GM18508 (cell line): ENCODE data around the gene PPCDC.

Source experiments
- ATAC-seq: cut with Tn5 transposase; IDR thresholded peaks from one replicate; pipeline ENCODE4 v1.9.1; 2021; ENCODE audit warnings: moderate number of reproducible peaks; ENCODE audit not compliant: insufficient read depth, unreplicated experiment

The PPCDC gene

DNA sequence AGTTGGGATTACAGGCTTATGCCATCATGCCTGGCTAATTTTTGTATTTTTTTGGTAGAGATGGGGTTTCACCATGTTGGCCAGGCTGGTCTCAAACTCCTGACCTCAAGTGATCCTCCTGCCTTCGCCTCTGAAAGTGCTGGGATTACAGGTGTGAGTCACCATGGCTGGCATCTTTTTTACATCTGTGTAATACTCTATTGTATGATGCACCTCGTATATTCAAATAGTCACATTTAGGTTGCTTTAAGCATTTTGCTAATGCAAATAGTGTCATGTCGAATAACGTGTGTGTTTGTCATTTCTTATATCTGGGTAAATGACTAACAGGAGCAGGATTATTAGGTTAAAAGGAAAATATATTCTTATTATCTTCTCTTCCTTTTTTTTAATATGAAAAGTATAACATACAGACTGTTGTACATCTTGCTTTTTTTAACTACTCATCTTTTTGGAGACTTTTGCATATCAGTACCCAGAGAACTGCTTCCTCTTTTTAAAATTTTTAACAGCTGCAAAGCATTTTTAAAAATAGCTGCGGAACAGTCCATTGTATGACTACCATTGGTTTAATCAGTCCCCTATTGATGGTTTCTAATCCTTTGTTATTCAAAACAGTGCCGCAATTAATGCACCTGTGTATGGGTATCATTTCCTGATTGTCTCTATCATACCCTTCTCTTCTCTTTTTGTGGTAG, 14.6 kb upstream of the PPCDC start:
- ATAC-seq, result peak; percentile 52

DNA sequence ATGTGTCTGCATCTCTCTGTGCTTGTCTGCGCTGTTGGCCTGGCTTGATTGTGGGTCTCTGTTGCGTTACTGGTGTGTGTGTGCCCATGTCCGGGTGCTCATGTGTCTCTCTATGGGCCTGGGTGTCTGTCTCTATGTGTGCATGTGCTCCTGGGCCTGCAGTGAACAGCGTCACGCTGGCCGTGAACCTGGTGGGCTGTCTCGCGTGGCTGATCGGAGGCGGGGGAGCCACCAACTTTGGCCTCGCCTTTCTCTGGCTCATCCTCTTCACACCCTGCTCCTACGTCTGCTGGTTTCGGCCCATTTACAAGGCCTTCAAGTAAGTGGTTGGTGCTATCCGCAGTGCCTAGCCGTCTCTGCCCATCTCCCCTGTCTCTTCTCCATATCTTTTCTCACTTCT, 7.0 kb upstream of the PPCDC start:
- ATAC-seq, result no peak

GRCh38 chr15:75019916-75020315, 3.5 kb upstream of the PPCDC start:
- no peak for ATAC-seq

GRCh38 chr15:75021341-75021740, 2.0 kb upstream of the PPCDC start:
- ATAC-seq, result no peak

GRCh38 chr15:75022783-75023180, 608 bp upstream of the PPCDC start:
- no peak for ATAC-seq

DNA sequence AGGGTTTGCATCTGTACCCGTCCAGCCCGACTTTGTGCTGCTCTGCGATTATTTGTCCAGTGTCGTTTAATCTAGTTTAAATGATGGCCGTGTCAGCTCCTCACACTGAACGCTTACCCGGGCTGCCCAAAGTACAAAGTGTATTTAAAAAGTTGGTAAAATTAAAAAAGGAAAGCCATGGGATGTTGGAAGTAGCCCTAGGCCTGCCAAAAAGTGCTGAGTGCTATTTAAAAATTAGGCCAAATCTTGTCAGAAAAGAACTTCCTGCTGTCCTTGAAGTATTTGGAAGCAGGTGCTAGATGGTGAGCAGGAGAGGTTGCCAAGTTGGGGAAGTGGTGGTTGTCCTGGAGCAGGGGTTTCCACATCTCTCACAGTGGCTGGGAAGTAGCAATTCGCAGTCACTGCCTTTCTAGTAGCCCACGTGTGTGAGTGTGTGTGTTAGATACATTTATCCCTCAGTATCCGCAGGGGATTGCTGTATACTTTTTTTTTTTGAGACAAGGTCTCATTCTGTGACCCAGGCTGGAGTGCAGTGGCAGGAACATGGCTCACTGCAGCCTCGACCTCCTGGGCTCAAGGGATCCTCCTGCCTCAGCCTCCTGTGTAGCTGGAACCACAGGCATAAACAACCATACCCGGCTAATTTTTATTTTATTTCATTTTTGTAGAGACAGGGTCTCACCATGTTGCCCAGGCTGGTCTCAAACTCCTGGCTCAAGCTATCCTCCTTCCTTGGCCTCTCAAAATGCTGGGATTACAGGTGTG, 664 bp downstream of the PPCDC start:
- no peak for ATAC-seq

GRCh38 chr15:75025107-75025506, 1.7 kb downstream of the PPCDC start:
- no peak for ATAC-seq

DNA sequence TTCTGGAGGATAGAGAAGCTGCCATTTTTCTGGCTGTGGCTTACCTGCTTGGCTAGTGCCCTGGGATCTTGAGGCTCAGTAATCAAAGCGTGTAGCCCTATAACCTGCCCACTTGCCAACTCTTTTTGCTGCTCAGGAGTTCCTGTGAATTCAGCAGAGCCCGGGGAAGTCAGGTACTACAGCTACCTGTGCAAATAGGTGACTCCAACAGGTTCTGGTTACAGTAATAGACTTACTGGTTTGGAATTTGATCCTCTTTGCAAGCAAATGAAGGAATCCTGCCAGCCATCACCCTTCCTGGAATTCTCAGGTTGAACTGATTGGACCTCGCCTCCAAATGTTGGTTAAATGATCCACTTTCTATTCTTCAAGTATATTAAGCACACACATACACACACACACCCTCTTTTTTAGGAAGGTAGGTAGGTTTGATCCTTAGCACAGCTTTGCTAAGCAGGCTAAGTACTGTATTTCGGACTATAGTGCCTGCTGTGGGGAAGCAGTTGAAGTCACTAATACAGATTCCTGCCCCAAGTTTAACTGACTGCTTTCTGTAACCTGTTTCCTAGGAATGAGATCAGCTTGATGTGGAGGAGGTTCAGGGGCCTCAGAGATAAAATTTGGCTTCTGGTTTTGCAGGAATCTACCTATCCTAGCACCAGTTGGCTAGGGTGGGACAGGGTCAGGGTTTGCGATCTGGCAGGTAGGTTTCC, 2.3 kb downstream of the PPCDC start:
- ATAC-seq, result no peak

GRCh38 chr15:75027551-75027950, 4.2 kb downstream of the PPCDC start:
- ATAC-seq, result no peak

DNA sequence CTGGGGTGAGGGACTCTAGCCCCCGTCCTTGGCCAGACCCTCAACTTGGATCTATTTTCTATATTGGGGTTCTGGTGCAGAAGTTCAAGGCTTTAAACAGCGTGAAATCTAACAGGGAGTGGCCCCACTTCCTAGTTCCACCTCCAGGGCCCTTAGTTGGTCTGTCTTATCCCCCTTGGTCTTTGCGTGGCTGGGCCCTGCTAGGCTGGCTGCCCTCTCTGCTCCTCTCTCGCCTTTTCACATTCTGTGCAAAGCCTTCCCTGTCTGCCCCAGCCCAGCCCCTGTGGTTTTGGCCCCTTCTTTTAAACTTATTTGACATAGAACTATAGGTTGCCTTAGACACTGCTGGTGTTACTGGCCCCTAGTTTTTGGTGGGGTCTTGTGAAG, 5.6 kb downstream of the PPCDC start:
- no peak for ATAC-seq

DNA sequence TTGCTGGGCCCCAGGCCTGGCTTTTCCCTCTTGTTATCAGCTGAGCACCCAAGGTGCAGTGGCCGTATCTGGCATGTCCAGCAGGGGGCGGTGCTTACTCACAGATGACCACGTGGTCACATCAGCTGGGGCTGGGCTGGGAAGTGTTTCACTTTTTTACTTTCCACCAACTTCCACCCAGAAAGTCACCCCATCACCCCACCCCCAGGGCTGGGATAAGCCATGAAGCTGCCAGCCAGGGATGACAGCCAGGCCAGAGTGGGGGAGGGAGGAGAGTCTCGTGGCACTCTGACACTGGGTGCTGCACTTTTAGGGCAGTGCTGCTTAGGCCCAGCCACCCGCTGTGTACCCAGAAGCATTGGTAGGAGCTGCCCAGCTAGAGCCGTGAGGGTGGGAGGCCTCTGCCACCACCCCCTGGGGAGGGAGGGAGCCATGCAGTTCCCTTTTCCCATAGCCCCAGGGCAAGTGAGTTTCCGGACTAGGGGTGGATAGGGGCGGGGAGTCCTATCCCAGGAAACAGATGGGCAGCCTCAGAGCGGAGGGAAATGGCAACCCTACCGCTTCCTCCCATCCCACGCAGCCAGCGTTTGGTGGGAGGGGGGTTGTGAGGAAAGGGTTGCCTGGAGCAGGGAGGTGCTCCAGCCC, 6.1 kb downstream of the PPCDC start:
- ATAC-seq, result no peak

DNA sequence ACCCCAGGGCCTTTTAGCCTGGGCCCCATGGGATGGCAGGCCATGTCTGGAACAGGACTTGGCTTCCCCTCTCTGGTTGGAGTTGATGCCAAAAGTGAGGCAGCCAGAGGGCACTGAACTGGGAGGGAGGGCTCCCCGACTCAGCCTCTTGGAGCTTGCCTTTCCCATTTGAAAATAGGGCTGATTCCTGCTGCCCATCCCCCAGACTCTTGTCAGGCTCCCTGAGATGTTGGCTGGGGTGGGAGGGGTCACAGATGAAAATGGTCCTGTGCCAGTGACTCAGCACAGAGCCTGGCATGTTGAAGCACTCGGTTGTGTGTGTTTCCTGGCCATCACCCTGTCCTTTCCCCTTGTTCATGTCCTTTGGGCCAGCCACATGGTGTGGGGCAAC, 6.6 kb downstream of the PPCDC start:
- ATAC-seq, result no peak

- ATAC-seq, result no peak
These were observed 7.0 kb downstream of the PPCDC start for GRCh38 chr15:75030424-75030823.

DNA sequence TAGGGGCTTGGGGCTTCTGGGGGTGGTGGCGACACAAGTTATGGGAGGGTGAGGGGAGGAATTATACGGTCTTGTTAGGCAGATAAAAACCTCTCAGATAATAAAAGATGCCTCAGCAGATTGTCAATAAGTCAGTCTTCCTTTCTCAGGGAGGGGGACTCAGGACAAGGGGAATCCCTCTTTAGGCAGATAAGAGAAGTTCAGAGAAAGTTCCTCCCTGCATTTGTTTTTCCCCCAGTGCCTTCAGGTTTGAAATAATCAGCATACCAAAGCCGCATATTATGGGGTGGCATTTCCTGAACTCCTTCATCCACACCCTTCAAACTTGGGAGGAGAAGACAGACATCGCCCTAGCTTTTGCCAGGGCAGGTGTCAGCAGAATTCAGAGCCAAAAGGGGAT, 8.5 kb downstream of the PPCDC start:
- no peak for ATAC-seq

- ATAC-seq, result no peak
These were observed 9.0 kb downstream of the PPCDC start for GRCh38 chr15:75032395-75032794.

GRCh38 chr15:75033809-75034208, 10.4 kb downstream of the PPCDC start:
- no peak for ATAC-seq

DNA sequence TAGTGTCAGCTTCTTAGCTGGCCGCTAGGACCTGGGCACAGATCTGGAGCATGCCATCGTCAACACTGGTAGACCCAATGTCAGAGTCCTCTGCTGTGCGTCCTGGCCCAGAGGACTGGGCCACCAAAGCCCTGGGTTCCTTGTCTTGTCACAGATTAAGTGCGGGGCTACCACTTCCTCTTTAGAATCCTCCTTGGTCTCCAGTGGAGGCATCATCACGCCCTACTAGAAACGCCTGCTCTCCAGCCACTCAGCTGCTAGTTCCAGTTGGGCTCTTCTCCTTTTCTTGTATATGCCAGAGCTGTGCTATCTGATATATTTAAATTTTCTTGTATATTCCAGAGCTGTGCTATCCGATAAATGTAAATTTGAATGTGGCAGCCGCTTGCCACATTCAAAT, 11.2 kb downstream of the PPCDC start:
- ATAC-seq, result no peak

DNA sequence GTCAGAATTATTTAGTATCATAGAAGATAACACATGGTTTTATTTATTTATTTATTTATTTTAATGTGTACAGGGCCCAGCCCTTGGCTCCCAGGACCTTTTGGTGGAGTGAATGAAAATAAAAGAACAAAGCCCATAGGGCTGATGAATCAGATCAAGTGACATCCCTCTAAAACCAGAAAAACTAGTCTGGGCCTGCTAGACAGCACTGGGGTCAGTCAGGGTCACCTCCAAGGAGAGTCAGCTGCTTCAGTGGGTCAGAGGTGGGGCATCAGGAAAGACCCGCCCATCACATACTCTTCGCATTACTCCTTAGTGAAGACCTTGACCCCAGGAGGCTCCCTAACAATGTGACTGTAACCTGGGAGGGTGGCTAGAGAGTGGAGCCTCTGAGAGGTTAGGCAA, 12.8 kb downstream of the PPCDC start:
- ATAC-seq, result no peak

- ATAC-seq, result no peak
These were observed 14.3 kb downstream of the PPCDC start for GRCh38 chr15:75037685-75038084.

GRCh38 chr15:75038231-75038630, 14.8 kb downstream of the PPCDC start:
- no peak for ATAC-seq
